GM21528 (cell line): ENCODE data around the gene LRRK2.
"Not testable (repeated sequence)": the region's sequence is repeated elsewhere in the genome, so short reads cannot be mapped to it uniquely, and the experiment has no call there.

Source experiments
- ATAC-seq: cut with Tn5 transposase; IDR thresholded peaks from one replicate; pipeline ENCODE4 v1.9.1; 2021; ENCODE audit warnings: mild to moderate bottlenecking, moderate library complexity; ENCODE audit not compliant: unreplicated experiment, low FRiP score

LRRK2 gene

DNA sequence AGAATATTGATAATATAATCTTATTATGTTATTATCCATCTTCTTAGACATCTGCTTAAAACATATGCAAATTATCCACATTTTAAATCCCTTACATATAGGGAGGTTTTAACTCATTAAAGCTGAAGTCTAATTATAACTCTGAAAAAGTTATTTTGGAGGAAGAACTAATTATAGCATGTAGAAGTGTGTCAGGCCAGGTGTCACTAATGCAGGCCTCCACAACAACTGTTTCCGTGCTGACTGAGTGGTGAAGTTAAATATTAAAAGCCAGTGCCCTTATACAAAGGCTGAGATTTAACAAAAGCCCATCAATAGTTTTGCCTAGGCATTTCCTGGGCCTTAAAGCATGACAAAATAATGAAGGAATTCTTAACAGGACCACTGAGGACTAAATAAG lies 157.4 kb downstream of the LRRK2 start:
- no peak for ATAC-seq

DNA sequence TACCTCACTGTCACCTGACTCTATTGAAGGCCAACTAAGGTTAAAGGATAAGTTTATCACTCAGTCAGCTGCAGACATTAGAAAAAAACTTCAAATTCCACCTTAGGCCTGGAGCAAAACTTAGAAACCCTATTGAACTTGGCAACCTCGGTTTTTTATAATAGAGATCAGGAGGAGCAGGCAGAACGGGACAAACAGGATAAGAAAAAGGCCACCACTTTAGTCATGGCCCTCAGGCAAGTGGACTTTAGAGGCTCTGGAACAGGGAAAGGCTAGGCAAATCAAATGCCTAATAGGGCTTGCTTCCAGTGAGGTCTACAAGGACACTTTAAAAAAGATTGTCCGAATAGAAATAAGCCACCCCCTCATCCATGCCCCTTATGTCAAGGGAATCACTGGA lies 162.5 kb downstream of the LRRK2 start:
- ATAC-seq: not testable (repeated sequence)

DNA sequence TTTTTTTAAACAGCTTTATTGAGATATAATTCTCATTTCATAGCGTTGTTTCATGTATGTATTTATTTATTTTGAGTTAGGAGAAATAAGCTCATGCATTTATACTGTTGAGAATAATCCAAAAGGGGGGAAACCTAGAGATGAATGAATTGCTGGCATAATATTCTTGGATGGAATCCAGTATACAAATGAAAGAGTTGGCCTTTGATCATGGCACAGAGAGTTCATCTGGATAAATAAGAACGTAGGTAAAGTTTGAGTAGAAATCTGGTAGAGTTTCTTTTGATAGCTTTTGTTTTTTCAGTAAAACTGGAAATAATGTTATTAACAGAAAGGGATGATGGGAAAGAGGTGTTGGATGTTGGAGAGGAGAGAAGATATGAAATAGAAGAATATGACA lies 166.2 kb downstream of the LRRK2 start:
- no peak for ATAC-seq

DNA sequence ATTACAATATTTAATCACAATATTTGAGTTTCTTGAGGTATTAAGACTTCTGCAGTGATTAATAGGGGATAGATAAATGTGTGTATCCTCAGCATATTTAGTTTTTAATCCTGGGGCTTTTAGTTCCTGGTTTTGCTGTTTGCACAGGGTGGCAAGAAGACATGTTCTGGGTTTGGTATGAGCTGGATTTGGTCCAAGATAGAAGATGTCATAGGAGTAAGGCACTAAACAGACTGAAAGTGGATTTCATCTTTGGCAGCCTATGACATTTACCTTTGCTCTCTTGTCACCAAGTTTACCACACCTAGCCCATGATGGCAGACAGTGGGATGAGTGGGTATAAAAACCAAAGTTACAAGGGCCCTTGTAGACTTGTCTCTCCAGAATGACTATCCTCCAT lies 168.2 kb downstream of the LRRK2 start:
- ATAC-seq: no peak

DNA sequence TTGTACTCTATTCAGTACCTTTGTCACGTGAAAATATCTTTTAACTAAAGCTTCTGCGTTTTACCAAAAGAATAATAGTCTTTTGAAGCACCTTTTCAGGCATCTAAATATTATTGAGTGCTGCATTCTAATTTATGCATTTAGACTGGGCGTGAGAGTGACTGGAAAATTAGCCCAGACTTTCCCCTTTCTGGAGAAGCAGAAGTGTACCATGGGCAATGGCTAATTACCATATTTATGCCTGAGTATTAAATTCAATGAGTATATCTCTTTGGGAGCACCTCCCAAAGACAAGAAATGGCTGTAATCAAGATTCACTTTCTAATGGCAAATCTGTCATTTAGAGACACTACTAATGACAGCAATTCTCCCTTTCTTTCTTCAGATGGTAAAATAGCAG lies 174.9 kb downstream of the LRRK2 start:
- ATAC-seq: no peak

DNA sequence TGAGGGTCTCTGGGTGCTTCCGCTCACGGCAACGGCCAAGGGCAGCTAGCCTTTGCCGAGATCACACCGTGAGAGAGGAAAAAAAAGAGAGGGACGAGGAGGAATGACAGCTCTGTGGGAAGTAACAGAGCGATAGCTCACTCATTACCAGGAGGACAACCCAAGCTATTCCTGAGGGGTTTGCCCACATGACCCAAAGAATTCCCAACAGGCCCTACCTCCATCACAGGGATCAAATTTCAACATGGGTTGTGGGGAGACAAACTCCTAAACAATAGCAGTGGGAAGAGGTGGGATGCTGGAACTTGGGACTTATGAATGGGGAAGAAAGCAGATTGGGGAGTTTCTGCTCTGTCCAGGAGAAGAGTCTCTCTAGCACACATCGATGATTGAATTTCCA lies 180.6 kb downstream of the LRRK2 start:
- ATAC-seq: no peak
